Mononuclear cell (primary cell): ENCODE results near the gene RNF186. TPM values are rescaled to one million over a fixed set of nuclear protein-coding genes. Genes with fewer than 3 reads are reported as not detected.

ENCODE experiments used
- H3K27me3 ChIP-seq: 2 replicates; pipeline ENCODE4 v1.6.0; 2011; ENCODE audit warnings: low read length, control low read depth; ENCODE audit not compliant: insufficient read depth
- H3K4me1 ChIP-seq: 2 replicates; pipeline ENCODE4 v1.5.1; 2011; ENCODE audit warnings: mild to moderate bottlenecking, low read length, control low read depth; ENCODE audit not compliant: insufficient read depth
- H3K4me3 ChIP-seq: 2 replicates; pipeline ENCODE4 v1.5.1; 2011; ENCODE audit warnings: mild to moderate bottlenecking, low read length, moderate library complexity
- H3K9me3 ChIP-seq: 2 replicates; pipeline ENCODE4 v1.5.1; 2011; ENCODE audit warnings: low read depth, mild to moderate bottlenecking, control low read depth, low read length
- total RNA-seq: library from RNA; depleted of rRNA; stranded (reverse); fragments of >200 nt; gene quantifications from one replicate; pipeline ENCODE4 v1.2.3, GENCODE V29; 2012

RNF186 gene
- total RNA-seq, 1 donor, result not detected

DNA sequence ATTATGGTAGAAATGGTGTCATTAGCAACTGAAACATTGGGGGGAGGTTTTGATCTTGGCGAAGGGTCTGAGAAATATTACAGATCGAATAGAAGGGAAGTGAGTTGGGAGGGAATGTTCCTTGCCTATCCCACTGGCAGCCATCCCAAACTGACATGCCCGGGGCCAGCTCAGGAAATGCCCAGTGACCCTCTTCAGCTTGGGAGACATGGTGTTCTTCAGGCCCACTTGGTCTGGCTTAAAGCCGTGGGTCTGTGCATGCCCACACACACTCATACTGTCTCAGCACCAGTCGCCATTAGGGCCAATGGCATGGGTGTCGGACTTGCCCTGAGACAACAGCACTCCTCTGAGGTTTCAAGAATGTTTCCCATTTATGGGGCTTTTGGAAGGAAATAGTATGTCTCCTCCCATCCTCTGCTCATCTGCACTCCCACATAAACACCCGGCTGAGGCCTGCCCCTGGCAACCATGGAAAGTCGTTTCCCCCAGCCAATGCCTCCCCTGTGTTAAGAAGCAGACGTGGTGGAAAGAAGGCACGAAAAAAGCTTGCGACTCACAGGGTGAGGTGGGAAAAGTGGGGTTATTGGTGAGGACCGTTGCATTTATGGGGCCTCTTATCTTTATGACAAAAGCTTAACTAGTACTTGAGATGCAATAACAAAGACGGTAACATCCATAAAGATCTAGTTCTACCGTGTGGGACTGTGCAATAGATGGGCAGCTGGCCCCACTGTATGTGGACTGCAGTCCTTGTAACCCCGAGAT is 2.0 kb downstream of the RNF186 start:
- no peak overlapping the region for H3K4me3 ChIP-seq
- H3K27me3 ChIP-seq, result no peaks in the 10 kb centered on the region
- no peaks in the 10 kb centered on the region for H3K4me1 ChIP-seq
- no peaks in the 10 kb centered on the region for H3K9me3 ChIP-seq

DNA sequence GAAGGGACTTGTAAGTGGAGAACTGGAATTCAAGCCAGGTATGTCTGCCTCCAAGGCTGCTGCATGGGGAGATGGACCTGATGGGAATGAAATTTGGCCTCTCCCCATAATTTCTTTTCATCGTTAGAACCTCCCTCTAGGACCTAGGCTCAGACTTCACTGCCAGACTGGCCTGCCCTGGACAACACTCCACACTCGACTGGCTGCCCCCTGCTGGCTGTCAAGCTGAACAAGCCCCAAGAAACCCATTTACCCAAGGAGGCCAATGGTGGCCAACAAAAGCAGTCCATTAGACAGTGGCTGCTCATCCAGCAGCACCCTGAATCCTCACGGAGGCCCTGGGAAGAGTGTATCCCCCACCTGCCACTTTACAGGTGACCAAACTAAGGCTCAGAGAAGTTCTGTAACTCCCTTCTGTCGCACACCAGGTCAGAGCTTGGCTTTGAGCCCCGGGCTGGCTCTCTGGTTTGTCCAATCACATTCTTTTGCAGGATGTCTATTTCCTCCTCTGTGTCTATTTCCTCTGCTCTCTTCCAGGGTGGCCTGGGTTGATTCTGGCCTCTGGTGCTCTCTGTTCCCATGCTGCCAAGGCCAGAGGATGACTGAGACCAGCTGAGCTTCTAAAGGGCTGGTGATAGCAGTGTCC is 3.8 kb downstream of the RNF186 start:
- Histone ChIP-seq H3K9me3 (no peaks in the 10 kb centered on the region), H3K4me1 (no peaks in the 10 kb centered on the region), H3K4me3 (no peak overlapping the region), H3K27me3 (no peaks in the 10 kb centered on the region)

DNA sequence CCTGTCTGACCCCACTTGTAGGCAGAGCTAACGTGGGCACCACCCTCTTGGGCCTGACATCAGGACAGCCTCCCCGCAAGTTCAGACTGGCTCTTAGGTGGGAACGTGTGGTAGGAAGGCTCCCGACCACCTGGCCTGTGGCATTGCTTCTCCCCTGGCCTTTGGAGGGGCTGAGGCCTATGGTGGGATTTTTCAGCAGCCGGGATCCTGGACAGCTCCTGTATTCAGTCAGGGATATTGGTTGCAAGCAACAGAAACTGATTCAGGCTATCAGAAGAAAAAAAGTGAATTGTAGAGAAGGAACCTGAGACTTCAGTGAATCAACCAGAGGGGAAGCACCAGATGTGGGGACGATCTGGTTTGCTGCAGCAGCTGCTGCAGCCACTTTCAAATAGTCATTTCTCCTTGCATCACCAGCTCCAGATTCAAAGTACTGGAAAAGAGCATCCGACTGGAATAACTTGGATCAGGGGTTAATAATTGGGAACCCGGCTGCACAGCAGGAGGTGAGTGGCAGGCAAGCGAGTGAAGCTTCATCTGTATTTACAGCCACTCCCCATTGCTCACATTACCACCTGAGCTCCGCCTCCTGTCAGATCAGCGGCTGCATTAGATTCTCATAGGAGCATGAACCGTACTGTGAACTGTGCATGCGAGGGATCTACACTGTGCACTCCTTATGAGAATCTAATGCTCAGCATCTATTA is 5.9 kb downstream of the RNF186 start:
- H3K27me3 ChIP-seq, result no peaks in the 10 kb centered on the region
- H3K9me3 ChIP-seq, result no peaks in the 10 kb centered on the region
- no peak overlapping the region for H3K4me3 ChIP-seq
- H3K4me1 ChIP-seq, result no peaks in the 10 kb centered on the region

DNA sequence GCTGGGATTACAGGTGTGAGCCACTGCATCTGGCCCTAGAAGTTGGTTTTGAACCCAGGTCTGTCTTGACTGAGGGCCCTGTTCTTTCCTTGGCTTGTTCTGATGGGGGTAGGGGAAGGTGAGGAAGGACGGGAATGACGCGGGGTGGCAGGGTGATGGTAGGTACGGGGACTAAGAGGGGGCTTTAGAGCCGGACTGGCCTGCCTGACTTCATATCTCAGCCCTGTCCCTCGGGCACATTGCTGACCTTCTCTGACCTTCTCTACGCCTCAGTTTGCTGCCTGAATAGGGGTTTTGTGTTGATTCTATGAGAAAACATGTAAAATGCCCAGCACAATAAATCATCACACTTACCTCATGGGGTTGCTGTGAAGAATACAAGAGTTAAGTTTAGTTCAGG is 6.7 kb downstream of the RNF186 start:
- Histone ChIP-seq H3K9me3 (no peaks in the 10 kb centered on the region), H3K4me3 (no peak overlapping the region), H3K27me3 (no peaks in the 10 kb centered on the region), H3K4me1 (no peaks in the 10 kb centered on the region)

DNA sequence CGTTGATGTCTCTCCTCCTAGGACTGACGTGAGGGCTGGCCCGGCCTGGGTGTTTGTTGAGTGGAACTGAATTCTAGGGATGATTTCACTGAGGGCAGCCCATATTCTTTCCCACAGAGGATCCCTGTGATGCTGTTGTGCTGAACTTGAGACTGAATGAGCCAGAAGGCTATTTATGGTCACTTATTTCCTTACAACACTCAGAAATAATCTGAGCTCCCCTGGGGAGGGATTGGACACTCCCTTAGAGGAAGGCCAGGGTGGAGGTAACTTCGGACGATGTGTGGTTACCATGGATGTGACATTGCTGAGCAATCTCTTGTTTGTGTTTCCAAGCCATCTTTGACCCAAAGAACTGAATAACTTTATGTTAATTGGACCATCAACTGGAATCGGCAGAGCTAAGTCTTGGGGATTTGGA is 10.2 kb downstream of the RNF186 start:
- H3K27me3 ChIP-seq, result no peaks in the 10 kb centered on the region
- peaks cover 8% of the 10 kb centered on the region for H3K4me1 ChIP-seq
- no peaks in the 10 kb centered on the region for H3K9me3 ChIP-seq
- no peak overlapping the region for H3K4me3 ChIP-seq

DNA sequence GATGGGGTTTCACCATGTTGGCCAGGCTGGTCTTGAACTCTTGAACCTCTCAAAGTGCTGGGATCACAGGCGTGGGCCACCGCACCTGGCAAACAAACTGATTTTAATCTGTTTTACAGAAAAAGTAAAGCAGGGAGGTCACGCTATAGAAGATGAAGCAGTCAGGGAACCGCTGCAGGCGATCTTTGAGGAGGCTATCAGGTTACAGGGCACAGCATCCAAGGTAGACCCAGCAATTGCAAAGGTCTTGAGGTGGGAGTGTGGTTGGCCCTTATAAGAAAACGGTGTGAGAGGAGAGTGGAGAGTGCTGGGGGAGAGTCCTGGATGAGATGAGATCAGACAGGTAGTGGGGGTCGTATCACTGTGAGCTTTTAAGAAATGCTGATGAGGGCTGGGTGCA is 12.8 kb downstream of the RNF186 start:
- Histone ChIP-seq H3K27me3 (no peaks in the 10 kb centered on the region), H3K4me3 (no peak overlapping the region), H3K9me3 (no peaks in the 10 kb centered on the region), H3K4me1 (peaks cover 16% of the 10 kb centered on the region)

DNA sequence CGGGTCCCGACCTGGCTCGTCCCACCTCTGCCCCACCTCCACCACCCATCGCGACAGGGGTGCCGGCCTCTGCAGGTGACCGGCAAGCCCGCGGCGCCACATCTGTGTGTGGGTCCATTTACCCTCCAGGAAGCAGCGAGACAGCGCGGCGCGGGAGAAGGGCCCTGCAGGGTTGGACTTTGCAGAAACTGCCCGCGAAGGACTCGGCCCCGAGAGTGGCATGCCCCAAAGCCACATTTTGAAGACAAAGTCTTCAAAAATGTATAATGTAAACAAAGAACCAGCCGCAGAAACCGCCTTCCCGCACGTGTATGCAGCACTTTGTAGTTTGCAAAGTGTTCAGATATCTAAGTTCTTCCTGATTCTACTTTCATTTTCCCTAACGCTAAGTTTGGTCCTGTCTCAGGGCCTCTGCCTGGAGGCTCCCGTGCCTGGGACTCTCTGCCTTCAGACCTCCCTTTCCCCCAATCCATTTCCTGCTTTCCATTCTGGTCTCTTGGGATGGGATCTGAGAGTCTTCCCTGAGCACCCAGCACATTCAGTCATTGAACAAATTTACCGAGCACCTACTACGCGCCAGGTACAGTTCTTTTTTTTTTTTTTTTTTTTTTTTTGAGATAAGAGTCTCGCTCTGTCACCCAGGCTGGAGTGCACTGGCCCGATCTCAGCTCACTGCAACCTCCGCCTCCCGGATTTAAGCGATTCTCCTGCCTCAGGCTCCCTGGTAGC is 14.8 kb downstream of the RNF186 start:
- no peaks in the 10 kb centered on the region for H3K27me3 ChIP-seq
- H3K4me1 ChIP-seq, result peaks cover 16% of the 10 kb centered on the region
- peak overlapping the region; percentile 58 for H3K4me3 ChIP-seq
- no peaks in the 10 kb centered on the region for H3K9me3 ChIP-seq

DNA sequence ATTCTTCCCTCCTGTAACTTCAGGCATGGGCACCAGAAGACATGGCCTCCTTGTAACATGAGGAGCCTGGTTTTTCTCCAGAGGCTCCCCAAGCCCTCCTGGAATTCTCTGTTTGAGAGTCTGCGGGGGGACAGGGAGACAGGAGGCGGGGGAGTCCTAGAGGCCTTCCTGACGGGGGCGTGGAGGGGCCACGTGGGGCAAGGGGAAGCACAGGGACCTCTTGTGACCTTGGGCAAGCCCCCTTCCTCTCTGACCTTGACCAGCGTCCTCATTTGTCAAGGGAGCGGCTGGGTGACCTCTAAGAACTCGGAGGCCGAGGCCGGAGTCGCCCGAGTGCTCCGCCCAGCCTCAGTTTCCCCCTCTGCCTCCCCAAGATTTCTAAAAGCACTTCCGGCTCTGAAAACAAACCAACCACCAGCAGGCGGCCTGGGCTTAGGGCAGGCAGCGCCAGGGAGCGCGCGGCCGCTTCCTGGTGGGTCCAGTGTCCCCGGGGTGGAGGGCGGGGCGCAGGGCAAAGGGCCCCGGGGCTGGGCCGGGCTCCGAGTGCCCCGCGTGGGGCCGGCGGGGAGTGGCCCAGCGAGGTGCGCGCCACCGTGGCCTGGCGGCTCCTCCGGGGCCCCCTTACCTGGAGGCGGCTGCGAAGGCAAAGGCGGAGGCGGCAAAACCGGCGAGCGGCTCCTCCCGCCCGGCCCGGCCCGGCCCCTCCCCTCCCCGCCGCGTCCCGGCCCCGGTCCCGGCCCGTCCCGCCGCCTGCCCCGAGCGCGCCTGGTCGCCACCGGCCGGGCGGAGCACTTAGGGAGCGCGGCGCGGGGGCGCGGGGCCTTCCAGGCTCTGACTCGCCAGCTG is 15.6 kb downstream of the RNF186 start, which contains the start of gene TMCO4:
TMCO4 (minus strand) TSS at position 687 of the 846 bp plus-strand sequence. CDS start 19,158 bp downstream, outside the sequence.
- H3K27me3 ChIP-seq, result no peaks in the 10 kb centered on the region
- H3K4me3 ChIP-seq, result peak within 1 kb of the TSS; percentile 58
- no peaks in the 10 kb centered on the region for H3K9me3 ChIP-seq
- H3K4me1 ChIP-seq, result peaks cover 16% of the 10 kb centered on the region

DNA sequence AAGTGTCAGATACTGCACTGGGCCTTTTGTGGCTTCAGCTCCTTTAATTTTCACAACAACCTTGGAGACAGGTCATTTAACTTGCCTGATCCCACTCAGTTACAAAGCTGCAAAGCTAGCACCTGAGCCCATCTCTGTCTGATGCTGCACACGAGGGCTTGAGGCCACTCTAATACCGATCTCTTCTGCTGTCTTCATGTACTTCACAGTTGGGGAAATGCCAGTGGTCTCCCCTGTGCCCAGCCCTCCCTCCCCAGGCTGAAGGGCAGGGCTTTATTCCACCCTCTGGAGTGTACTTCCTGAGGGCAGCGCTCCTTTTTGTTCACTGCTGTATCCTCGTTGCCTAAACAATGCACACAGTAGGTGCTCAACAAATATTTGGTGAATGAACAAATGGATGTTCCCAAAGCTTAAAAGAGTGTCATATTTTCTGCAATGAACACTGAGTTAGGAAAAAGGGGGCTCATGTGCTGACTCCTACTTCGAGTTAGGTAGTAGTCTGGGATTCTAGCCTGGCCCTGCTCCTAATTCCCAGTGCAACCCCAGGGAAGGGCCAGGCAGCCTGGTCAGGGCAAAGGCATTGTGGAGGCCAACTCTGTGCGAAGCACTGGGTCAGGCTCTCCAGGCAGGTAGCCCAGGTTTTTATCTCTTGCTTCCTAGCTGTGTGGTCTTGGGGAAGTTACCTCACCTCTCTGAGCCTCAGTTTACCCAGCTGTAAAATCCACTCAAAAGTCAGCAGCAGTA is 16.4 kb downstream of the RNF186 start:
- no peaks in the 10 kb centered on the region for H3K9me3 ChIP-seq
- H3K27me3 ChIP-seq, result no peaks in the 10 kb centered on the region
- H3K4me3 ChIP-seq, result peak overlapping the region; percentile 58
- H3K4me1 ChIP-seq, result peaks cover 16% of the 10 kb centered on the region

DNA sequence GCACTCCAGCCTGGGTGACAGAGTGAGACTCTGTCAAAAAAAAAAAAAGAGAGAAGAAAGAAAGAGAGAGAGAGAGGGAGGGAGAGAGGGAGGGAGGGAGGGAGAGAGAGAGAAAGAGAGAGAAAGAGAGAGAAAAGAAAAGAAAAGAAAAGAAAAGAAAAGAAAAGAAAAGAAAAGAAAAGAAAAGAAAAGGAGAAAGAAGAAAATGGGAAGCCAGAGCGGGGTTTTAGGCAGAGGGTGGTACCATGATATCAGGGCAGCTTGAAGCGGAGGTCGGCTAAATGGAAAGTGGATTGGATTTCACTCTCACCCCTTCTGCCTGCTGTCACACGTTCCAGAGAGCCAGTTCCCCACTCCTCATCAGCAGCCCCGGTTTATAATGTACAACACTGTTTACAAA is 17.3 kb downstream of the RNF186 start:
- Histone ChIP-seq H3K9me3 (no peaks in the 10 kb centered on the region), H3K4me1 (peaks cover 16% of the 10 kb centered on the region), H3K4me3 (no peak overlapping the region), H3K27me3 (no peaks in the 10 kb centered on the region)

DNA sequence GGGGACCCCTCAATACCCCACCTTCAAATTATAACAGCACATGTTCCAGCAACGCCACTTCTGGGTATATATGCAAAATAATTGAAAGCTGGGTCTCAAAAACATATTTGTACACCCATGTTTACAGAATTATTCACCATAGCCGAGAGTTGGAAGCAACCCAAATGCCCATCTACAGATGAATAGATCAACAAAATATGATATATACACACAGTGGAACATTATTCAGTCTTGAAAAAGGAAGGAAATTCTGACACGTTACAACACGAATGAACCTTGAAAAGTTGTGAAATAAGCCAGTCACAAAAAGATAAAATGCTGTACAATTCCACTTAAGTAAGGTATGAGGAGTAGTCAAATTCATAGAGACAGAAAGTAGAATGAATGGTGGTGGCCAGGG is 20.5 kb downstream of the RNF186 start:
- no peaks in the 10 kb centered on the region for H3K27me3 ChIP-seq
- no peaks in the 10 kb centered on the region for H3K9me3 ChIP-seq
- H3K4me1 ChIP-seq, result peaks cover 8% of the 10 kb centered on the region
- H3K4me3 ChIP-seq, result no peak overlapping the region

DNA sequence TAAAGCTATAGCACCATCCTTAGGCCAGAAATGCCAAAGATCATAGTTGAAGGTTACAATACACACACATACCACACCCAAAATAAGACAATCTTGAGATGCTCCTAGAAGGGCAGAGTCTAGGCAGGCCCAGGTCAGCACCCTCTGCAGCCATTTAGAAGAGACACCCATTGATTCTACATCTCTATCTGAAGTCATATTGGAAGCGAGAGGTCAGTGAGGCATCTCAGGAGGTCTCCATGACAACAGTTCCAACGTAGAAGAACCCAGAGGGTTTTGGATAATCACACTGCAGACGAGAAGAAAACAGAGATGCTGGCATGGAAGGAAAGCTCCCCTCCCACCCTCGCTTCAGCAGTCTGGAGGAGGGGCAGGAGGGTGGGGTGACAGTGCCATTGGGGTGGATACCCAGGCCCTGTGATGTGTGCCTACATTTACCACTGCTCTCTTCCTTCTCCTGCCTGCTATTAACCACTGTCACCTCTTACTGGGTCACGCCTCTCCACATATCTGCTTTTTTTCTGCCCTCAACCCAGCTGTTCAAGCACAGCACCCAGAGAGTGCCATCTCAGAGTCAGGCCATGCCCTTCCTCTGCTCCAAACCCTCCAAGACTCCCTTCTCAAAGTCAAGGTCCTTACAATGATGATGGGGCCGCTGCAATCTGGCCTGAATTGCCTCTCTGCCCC is 21.6 kb downstream of the RNF186 start:
- Histone ChIP-seq H3K27me3 (no peaks in the 10 kb centered on the region), H3K9me3 (no peaks in the 10 kb centered on the region), H3K4me3 (no peak overlapping the region), H3K4me1 (no peaks in the 10 kb centered on the region)

DNA sequence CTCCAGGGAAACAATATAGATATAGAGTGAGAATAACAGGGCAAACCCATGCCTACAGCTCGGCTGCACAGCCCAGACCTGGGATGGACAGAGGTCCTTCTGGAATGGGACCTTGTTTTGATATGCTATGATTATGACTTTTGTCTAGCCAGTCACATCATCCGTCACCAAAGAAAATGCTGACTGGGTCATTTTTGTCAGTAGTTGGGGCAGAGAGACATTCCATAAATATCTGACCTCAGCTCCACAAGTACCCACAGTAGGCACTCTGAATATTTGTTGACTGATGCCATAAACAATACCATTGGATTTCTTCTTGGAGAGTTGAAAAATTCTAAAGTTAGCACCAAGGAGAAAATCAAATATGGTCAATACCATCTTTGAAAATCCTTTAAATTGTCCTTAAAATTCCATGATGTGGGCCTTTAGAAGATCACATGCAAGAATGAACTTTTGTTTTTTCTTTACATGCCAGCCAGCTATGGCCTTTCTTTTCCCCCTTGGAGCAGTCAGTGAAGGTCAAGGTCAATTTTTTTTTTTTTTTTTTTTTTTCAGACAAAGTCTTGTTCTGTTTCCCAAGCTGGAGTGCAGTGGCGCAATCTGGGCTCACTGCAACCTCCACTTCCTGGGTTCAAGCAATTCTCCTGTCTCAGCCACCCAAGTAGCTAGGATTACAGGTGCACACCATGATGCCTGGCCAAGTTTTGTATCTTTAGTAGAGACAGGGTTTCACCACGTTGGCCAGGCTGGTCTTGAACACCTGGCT is 22.7 kb downstream of the RNF186 start:
- H3K27me3 ChIP-seq, result no peaks in the 10 kb centered on the region
- H3K4me3 ChIP-seq, result no peak overlapping the region

More for the DNA sequence above, 22.7 kb downstream of the RNF186 start:
- Histone ChIP-seq H3K4me1 (no peaks in the 10 kb centered on the region), H3K9me3 (no peaks in the 10 kb centered on the region)
